HG02840 (cell line): ENCODE measurements around the gene CLDN5.
"Not testable (repeated sequence)": the region's sequence is repeated elsewhere in the genome, so short reads cannot be mapped to it uniquely, and the experiment has no call there.

Experiments used
- ATAC-seq: cut with Tn5 transposase; IDR thresholded peaks from one replicate; pipeline ENCODE4 v1.9.1; 2021; ENCODE audit warnings: mild to moderate bottlenecking, moderate library complexity, moderate number of reproducible peaks; ENCODE audit not compliant: unreplicated experiment, low FRiP score

CLDN5 gene

GRCh38 chr22:19548964-19549363 lies 24.8 kb upstream of the CLDN5 start:
- no peak for ATAC-seq

GRCh38 chr22:19548427-19548826 lies 24.2 kb upstream of the CLDN5 start:
- not testable (repeated sequence) for ATAC-seq

- no peak for ATAC-seq
Measured at GRCh38 chr22:19547620-19548019, 23.4 kb upstream of the CLDN5 start.

- ATAC-seq: no peak
Measured at GRCh38 chr22:19546680-19547079, 22.5 kb upstream of the CLDN5 start.

GRCh38 chr22:19545935-19546207 lies 21.7 kb upstream of the CLDN5 start:
- no peak for ATAC-seq

GRCh38 chr22:19543970-19544708 lies 19.9 kb upstream of the CLDN5 start:
- no peak for ATAC-seq

- ATAC-seq: no peak
Measured at GRCh38 chr22:19540394-19540793, 16.2 kb upstream of the CLDN5 start.

- ATAC-seq: no peak
Measured at GRCh38 chr22:19537941-19538488, 13.8 kb upstream of the CLDN5 start.

GRCh38 chr22:19536564-19536963 lies 12.4 kb upstream of the CLDN5 start:
- ATAC-seq: no peak

GRCh38 chr22:19535001-19535400 lies 10.8 kb upstream of the CLDN5 start:
- no peak for ATAC-seq

- no peak for ATAC-seq
Measured at GRCh38 chr22:19533857-19534256, 9.6 kb upstream of the CLDN5 start.

GRCh38 chr22:19533049-19533626 lies 8.9 kb upstream of the CLDN5 start:
- ATAC-seq: no peak

GRCh38 chr22:19531327-19531726 lies 7.1 kb upstream of the CLDN5 start:
- not testable (repeated sequence) for ATAC-seq

- ATAC-seq: no peak
Measured at GRCh38 chr22:19530751-19531150, 6.5 kb upstream of the CLDN5 start.

- no peak for ATAC-seq
Measured at GRCh38 chr22:19529811-19530210, 5.6 kb upstream of the CLDN5 start.

GRCh38 chr22:19527861-19528417 lies 3.7 kb upstream of the CLDN5 start:
- no peak for ATAC-seq

- ATAC-seq: no peak
Measured at GRCh38 chr22:19527321-19527721, 3.1 kb upstream of the CLDN5 start.

GRCh38 chr22:19526702-19527111 lies 2.5 kb upstream of the CLDN5 start:
- ATAC-seq: no peak

GRCh38 chr22:19526076-19526701 lies 2.0 kb upstream of the CLDN5 start:
- ATAC-seq: no peak

GRCh38 chr22:19525666-19526065 lies 1.5 kb upstream of the CLDN5 start:
- ATAC-seq: no peak

- no peak for ATAC-seq
Measured at GRCh38 chr22:19525116-19525660, 978 bp upstream of the CLDN5 start.
